Effector memory CD8-positive, alpha-beta T cell (primary cell): ENCODE data around the gene BTNL8.

Experiments used
- ATAC-seq: fragments of 150-1000 bp; cut with Tn5 transposase; replicated peaks from 2 replicates; pipeline ENCODE4 v1.10.0; 2021; ENCODE audit warnings: mild to moderate bottlenecking, moderate library complexity
- DNase-seq, 3 experiments: peaks; one replicate each; pipeline ENCODE4 v3.0.0; 2021
- H3K27ac Mint-ChIP-seq, 2 donors: one replicate each; pipeline ENCODE4 v1.8.0; 2022; ENCODE audit warnings: mild to moderate bottlenecking in 2 of 2, mixed read lengths in 2 of 2, moderate library complexity in 2 of 2
- H3K27me3 Mint-ChIP-seq, 2 donors: one replicate each; pipeline ENCODE4 v1.8.0; 2022; ENCODE audit warnings: mixed read lengths in 2 of 2
- H3K36me3 Mint-ChIP-seq: one replicate; pipeline ENCODE4 v1.8.0; 2022; ENCODE audit warnings: mild to moderate bottlenecking, moderate library complexity, mixed read lengths; ENCODE audit not compliant: insufficient read depth
- H3K4me1 Mint-ChIP-seq, 2 donors: one replicate each; pipeline ENCODE4 v1.8.0; 2022; ENCODE audit warnings: low read depth in 2 of 2, mixed read lengths in 2 of 2
- H3K4me3 Mint-ChIP-seq, 2 donors: one replicate each; pipeline ENCODE4 v1.8.0; 2022; ENCODE audit warnings: mild to moderate bottlenecking in 2 of 2, mixed read lengths in 2 of 2, moderate library complexity in 2 of 2
- H3K9me3 Mint-ChIP-seq, 2 donors: one replicate each; pipeline ENCODE4 v1.8.0; 2022; ENCODE audit warnings: mixed read lengths in 2 of 2

Gene BTNL8

GRCh38 chr5:180901319-180902009, 2.5 kb downstream of the BTNL8 start:
- Mint-ChIP-seq H3K36me3 (no peaks in the 10 kb centered on the region), H3K27ac (no peak overlapping the region), H3K4me1 (no peaks in the 10 kb centered on the region), H3K27me3 (peaks cover 15 to 28% of the 10 kb centered on the region in 2 donors), H3K9me3 (no peaks in the 10 kb centered on the region), H3K4me3 (no peak overlapping the region)
- ATAC-seq (no peak), DNase-seq (no peak)

GRCh38 chr5:180908400-180908799, 9.4 kb downstream of the BTNL8 start:
- no peak for ATAC-seq
- Mint-ChIP-seq H3K9me3 (no peaks in the 10 kb centered on the region), H3K27me3 (peaks cover 52 to 59% of the 10 kb centered on the region in 2 donors), H3K4me1 (no peaks in the 10 kb centered on the region), H3K36me3 (no peaks in the 10 kb centered on the region), H3K4me3 (no peak overlapping the region), H3K27ac (no peak overlapping the region)
- no peak for DNase-seq

- H3K4me1 Mint-ChIP-seq = no peaks in the 10 kb centered on the region
- H3K36me3 Mint-ChIP-seq = no peaks in the 10 kb centered on the region
- H3K27me3 Mint-ChIP-seq = peaks cover 52 to 59% of the 10 kb centered on the region in 2 donors
- no peaks in the 10 kb centered on the region for H3K9me3 Mint-ChIP-seq
- no peak overlapping the region for H3K27ac Mint-ChIP-seq
- ATAC-seq (no peak), DNase-seq (no peak)
- no peak overlapping the region for H3K4me3 Mint-ChIP-seq
Observed at GRCh38 chr5:180908998-180909731, 10.2 kb downstream of the BTNL8 start.

GRCh38 chr5:180909782-180910181, 10.8 kb downstream of the BTNL8 start:
- Mint-ChIP-seq H3K4me3 (no peak overlapping the region), H3K27me3 (peaks cover 52 to 62% of the 10 kb centered on the region in 2 donors), H3K9me3 (no peaks in the 10 kb centered on the region), H3K4me1 (no peaks in the 10 kb centered on the region), H3K36me3 (no peaks in the 10 kb centered on the region), H3K27ac (no peak overlapping the region)
- no peak for DNase-seq
- ATAC-seq = no peak

GRCh38 chr5:180910182-180910581, 11.2 kb downstream of the BTNL8 start:
- H3K36me3 Mint-ChIP-seq = no peaks in the 10 kb centered on the region

GRCh38 chr5:180910735-180911134, 11.8 kb downstream of the BTNL8 start:
- H3K27ac Mint-ChIP-seq = no peak overlapping the region
- no peaks in the 10 kb centered on the region for H3K9me3 Mint-ChIP-seq
- no peak for ATAC-seq
- H3K27me3 Mint-ChIP-seq = peaks cover 50 to 66% of the 10 kb centered on the region in 2 donors
- DNase-seq = no peak
- H3K4me1 Mint-ChIP-seq = no peaks in the 10 kb centered on the region
- no peak overlapping the region for H3K4me3 Mint-ChIP-seq
- H3K36me3 Mint-ChIP-seq = no peaks in the 10 kb centered on the region

More at GRCh38 chr5:180910182-180910581, 11.2 kb downstream of the BTNL8 start:
- DNase-seq = no peak
- H3K27me3 Mint-ChIP-seq = peaks cover 52 to 66% of the 10 kb centered on the region in 2 donors
- no peaks in the 10 kb centered on the region for H3K9me3 Mint-ChIP-seq
- no peak overlapping the region for H3K27ac Mint-ChIP-seq
- H3K4me1 Mint-ChIP-seq = no peaks in the 10 kb centered on the region
- H3K4me3 Mint-ChIP-seq = no peak overlapping the region
- no peak for ATAC-seq

- DNase-seq (no peak), ATAC-seq (no peak)
- H3K36me3 Mint-ChIP-seq = no peaks in the 10 kb centered on the region
- no peaks in the 10 kb centered on the region for H3K4me1 Mint-ChIP-seq
- no peaks in the 10 kb centered on the region for H3K9me3 Mint-ChIP-seq
- H3K4me3 Mint-ChIP-seq = no peak overlapping the region
- peaks cover 31 to 43% of the 10 kb centered on the region in 2 donors for H3K27me3 Mint-ChIP-seq
- H3K27ac Mint-ChIP-seq = no peak overlapping the region
Observed at GRCh38 chr5:180914646-180915045, 15.7 kb downstream of the BTNL8 start.

GRCh38 chr5:180915924-180916323, 17.0 kb downstream of the BTNL8 start:
- DNase-seq (no peak), ATAC-seq (no peak)
- Mint-ChIP-seq H3K36me3 (no peaks in the 10 kb centered on the region), H3K9me3 (no peaks in the 10 kb centered on the region), H3K27me3 (peaks cover 25 to 41% of the 10 kb centered on the region in 2 donors), H3K27ac (no peak overlapping the region), H3K4me3 (no peak overlapping the region), H3K4me1 (no peaks in the 10 kb centered on the region)

GRCh38 chr5:180918380-180918779, 19.4 kb downstream of the BTNL8 start:
- no peak for ATAC-seq
- no peak for DNase-seq
- Mint-ChIP-seq H3K27ac (no peak overlapping the region), H3K27me3 (peaks cover 20 to 42% of the 10 kb centered on the region in 2 donors), H3K4me1 (no peaks in the 10 kb centered on the region), H3K9me3 (peaks cover 0 to 3% of the 10 kb centered on the region in 2 donors), H3K36me3 (no peaks in the 10 kb centered on the region), H3K4me3 (no peak overlapping the region)

GRCh38 chr5:180920710-180921109, 21.8 kb downstream of the BTNL8 start:
- Mint-ChIP-seq H3K27me3 (peaks cover 34 to 44% of the 10 kb centered on the region in 2 donors), H3K27ac (no peak overlapping the region), H3K4me1 (peaks cover 0 to under 1% of the 10 kb centered on the region in 2 donors), H3K4me3 (no peak overlapping the region), H3K9me3 (peaks cover 9 to 12% of the 10 kb centered on the region in 2 donors), H3K36me3 (no peaks in the 10 kb centered on the region)
- ATAC-seq (no peak), DNase-seq (no peak)

- peaks cover 9 to 12% of the 10 kb centered on the region in 2 donors for H3K9me3 Mint-ChIP-seq
- H3K27ac Mint-ChIP-seq = no peak overlapping the region
- peaks cover 50 to 57% of the 10 kb centered on the region in 2 donors for H3K27me3 Mint-ChIP-seq
- H3K36me3 Mint-ChIP-seq = no peaks in the 10 kb centered on the region
- H3K4me1 Mint-ChIP-seq = peaks cover 0 to 3% of the 10 kb centered on the region in 2 donors
- DNase-seq = no peak
- ATAC-seq = no peak
- H3K4me3 Mint-ChIP-seq = no peak overlapping the region
Observed at GRCh38 chr5:180922932-180923331, 24.0 kb downstream of the BTNL8 start.

- Mint-ChIP-seq H3K4me3 (no peak overlapping the region), H3K9me3 (peaks cover 0 to 3% of the 10 kb centered on the region in 2 donors), H3K27me3 (peaks cover 49 to 80% of the 10 kb centered on the region in 2 donors), H3K36me3 (no peaks in the 10 kb centered on the region), H3K4me1 (no peaks in the 10 kb centered on the region), H3K27ac (no peak overlapping the region)
- ATAC-seq (no peak), DNase-seq (no peak)
Observed at GRCh38 chr5:180932660-180933059, 33.7 kb downstream of the BTNL8 start.

GRCh38 chr5:180935203-180935602, 36.2 kb downstream of the BTNL8 start:
- Mint-ChIP-seq H3K4me1 (no peaks in the 10 kb centered on the region), H3K4me3 (no peak overlapping the region), H3K27ac (no peak overlapping the region), H3K36me3 (no peaks in the 10 kb centered on the region), H3K9me3 (peaks cover 0 to 6% of the 10 kb centered on the region in 2 donors), H3K27me3 (peaks cover 42 to 67% of the 10 kb centered on the region in 2 donors)
- DNase-seq = no peak
- no peak for ATAC-seq

- H3K27me3 Mint-ChIP-seq = peaks cover 48 to 76% of the 10 kb centered on the region in 2 donors
- H3K9me3 Mint-ChIP-seq = peaks cover 0 to 6% of the 10 kb centered on the region in 2 donors
- DNase-seq (no peak), ATAC-seq (no peak)
- no peaks in the 10 kb centered on the region for H3K4me1 Mint-ChIP-seq
- H3K27ac Mint-ChIP-seq = no peak overlapping the region
- H3K36me3 Mint-ChIP-seq = no peaks in the 10 kb centered on the region
- no peak overlapping the region for H3K4me3 Mint-ChIP-seq
Observed at GRCh38 chr5:180938294-180938693, 39.3 kb downstream of the BTNL8 start.
